CMK (cell line): ENCODE results near the gene PRKCQ.
"Not testable (repeated sequence)": the region's sequence is repeated elsewhere in the genome, so short reads cannot be mapped to it uniquely, and the experiment has no call there.

Experiments used
- DNase-seq: peaks from one replicate; pipeline ENCODE4 v3.0.0-alpha.2; 2010; ENCODE audit warnings: low read depth

PRKCQ gene

GRCh38 chr10:6595499-6595898 is 15.4 kb upstream of the PRKCQ start:
- DNase-seq: no peak

- DNase-seq: no peak
These were observed 13.2 kb upstream of the PRKCQ start for GRCh38 chr10:6593241-6593671.

GRCh38 chr10:6592080-6592479 is 12.0 kb upstream of the PRKCQ start:
- DNase-seq: no peak

- no peak for DNase-seq
These were observed 11.6 kb upstream of the PRKCQ start for GRCh38 chr10:6591668-6592067.

DNA sequence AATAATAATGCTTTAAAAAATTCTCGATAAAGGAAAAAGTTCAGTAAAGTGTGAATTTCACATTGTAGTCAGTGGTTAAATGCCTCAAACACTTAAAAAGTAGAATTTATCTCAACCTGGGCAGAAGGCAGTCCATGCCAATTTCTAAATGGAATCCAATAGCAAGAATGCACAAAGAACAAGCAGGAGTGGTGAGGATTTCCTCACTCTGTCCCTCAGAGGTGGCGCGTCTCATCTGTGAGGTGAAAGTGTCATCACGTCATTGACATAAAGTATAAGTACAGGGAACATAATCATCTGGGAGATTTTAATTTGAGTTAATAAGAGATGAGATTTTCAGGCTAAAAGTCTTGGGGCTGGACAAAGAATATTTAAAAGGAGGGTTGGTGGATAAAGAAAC is 10.0 kb upstream of the PRKCQ start:
- no peak for DNase-seq

GRCh38 chr10:6589287-6590094 is 9.4 kb upstream of the PRKCQ start:
- DNase-seq: no peak

GRCh38 chr10:6588845-6589244 is 8.8 kb upstream of the PRKCQ start:
- DNase-seq: no peak

- DNase-seq: no peak
These were observed 8.0 kb upstream of the PRKCQ start for GRCh38 chr10:6588082-6588481.

DNA sequence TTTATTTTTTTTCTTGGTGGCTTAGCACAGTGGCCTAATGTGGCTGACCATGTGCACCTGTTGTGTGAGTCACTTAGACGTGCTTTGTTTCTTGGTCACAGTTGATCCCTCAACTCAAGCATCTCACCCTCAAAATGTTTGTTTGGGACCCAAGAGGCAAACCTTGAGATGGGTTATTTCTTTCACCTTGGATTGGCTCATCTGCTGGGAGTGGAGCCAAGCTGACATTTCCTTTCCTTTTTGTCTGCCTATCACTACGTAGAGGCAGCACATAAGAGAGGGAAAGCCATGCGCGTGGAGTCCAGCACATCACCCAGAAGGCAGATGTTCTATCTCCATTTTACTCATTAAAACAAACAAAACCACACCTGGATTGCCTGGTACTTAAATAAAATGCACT is 6.4 kb upstream of the PRKCQ start:
- DNase-seq: no peak

DNA sequence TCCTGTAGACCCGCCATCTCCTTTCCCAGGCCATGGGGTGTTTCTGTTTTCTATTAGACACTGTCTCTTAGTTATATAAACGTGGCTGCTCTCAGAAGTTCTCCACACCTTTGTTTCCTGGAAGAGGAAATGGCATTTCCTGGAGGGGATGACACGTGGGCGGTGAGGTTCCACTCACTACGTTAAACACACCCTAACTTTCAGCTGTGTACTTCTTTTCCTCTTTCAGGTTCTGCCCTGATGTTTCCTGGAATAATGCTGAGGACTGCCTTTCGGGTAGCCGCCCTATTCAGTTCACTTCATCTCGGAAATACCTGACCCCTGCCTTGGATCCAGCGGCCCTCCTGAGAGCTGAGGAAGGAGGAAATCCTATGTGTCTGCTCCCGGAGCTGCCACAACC is 3.4 kb upstream of the PRKCQ start:
- DNase-seq: no peak

DNA sequence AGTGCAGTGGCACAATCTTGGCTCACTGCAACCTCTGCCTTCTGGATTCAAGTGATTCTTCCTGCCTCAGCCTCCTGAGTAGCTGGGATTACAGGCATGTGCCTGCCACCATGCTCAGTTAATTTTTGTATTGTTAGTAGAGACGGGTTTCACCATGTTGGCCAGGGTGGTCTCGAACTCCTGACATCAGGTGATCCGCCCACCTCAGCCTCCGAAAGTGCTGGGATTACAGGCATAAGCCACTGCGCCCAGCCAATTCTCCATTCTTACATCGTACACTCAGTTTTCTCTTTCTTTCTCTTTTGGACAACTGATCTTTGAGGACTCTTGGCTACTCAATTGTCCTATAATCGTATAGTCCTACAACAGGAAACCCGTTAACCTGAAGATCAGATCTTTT is 2.8 kb upstream of the PRKCQ start:
- not testable (repeated sequence) for DNase-seq

GRCh38 chr10:6582298-6582697 is 2.2 kb upstream of the PRKCQ start:
- DNase-seq: no peak

DNA sequence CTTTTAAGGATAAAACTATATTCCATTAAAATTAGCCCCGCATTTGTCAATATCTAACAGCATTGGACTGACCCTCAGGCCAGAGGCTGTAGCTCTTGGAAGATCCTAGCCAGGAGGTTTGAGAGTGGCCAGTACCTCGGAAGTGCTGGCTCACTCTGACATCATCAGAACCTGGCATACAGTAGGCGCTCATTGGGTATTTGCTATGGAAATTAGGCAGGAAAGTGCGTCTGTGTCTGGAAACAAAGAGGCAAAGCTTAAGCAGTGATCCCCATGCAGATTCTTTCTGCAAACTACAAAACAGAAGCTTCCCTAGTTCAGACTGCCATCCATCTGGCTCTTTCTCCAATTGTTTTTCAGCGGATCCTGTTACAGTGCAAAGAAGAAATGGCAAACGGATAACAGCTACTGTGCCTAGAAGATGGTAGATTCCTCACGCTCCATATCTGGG is 1.7 kb upstream of the PRKCQ start:
- DNase-seq: no peak

DNA sequence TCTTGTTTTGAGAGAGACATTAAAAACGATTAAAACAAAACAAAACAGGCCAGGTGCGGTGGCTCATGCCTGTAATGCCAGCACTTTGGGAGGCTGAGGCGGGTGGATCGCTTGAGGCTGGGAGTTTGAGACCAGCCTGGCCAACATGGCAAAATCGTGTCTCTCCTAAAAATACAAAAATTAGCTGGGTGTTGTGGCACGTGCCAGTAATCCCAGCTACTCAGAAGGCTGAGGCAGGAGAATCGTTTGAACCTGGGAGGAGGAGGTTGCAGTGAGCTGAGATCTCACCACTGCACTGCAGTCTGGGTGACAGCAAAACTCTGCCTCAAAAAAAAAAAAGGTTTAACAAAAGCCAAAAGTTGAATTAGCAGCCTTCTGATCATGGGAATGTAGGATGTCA is 1.1 kb upstream of the PRKCQ start:
- not testable (repeated sequence) for DNase-seq

- DNase-seq: peak; percentile 53
These were observed 378 bp upstream of the PRKCQ start for GRCh38 chr10:6580279-6581029.

- no peak for DNase-seq
These were observed 733 bp downstream of the PRKCQ start for GRCh38 chr10:6579183-6579903.

GRCh38 chr10:6578795-6579182 is 1.3 kb downstream of the PRKCQ start:
- no peak for DNase-seq

DNA sequence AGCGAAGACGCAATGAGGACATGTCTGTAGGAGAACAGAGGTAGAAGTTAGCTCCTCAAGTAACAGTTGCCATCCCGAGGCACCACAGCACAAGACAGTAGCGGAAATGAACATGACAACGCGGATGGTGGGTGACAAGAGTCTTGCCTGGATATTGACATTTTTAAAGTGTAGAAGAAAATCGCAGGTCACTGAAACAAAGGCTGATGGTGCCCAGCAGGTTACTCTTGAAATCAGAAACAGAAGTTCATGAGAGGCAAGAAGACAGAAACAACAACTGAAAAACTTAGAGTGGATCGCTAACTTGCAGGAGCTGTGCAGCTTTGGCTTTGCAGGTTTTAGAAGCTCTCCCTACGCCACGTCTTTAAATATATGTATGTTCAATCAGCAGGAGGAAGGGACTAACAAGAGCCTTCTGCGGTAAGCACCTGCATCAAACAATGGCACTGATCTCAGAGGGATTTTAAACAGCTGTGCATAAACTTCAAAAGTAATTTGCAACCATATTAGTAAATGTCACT is 1.8 kb downstream of the PRKCQ start:
- no peak for DNase-seq

GRCh38 chr10:6576326-6576725 is 3.8 kb downstream of the PRKCQ start:
- no peak for DNase-seq

DNA sequence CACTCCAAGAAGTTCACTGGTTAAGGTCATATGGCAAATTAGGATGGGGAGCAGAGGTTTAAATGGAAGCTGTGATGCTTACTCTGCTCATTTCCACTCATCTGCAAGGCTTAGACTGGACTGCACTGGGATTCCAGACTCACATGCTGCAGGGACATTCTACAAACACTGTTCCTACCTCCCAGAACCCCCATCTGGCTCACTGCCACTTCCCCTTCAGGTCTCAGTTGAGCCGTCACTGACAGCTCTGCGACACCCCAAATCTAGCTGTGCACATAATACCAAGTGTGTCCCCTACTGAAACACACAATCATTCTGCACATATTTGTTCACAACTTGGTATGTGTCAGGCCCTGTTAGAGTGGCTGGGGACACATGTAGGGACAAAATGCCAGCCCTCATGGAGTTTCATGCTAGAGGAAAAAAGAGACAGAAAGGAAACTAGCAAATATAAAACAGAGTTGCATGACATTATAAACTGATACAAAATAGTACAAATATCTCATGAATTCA is 5.4 kb downstream of the PRKCQ start:
- no peak for DNase-seq

DNA sequence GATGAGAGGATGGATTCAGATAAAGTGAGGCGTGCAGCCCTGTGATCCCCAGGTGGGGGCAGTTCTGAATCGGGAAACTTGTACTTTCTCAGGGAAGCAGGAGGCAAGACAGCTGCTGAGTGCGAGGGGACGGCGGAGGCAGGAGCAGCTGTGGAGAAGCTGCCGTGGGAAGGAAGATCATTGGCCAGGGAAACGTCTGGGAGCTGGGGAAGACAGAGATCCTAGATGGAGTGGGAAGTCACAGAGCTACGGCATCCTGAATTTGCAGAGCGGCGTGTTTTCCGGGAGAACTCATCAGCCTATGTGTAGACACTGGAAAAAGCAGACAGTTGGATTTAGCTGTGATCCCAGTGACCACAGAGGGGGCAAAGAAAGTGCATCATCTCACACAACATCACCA is 9.2 kb downstream of the PRKCQ start:
- DNase-seq: no peak

- no peak for DNase-seq
These were observed 10.8 kb downstream of the PRKCQ start for GRCh38 chr10:6569259-6569658.
